ENCODE results near the gene SLC20A1.

The SLC20A1 gene

DNA sequence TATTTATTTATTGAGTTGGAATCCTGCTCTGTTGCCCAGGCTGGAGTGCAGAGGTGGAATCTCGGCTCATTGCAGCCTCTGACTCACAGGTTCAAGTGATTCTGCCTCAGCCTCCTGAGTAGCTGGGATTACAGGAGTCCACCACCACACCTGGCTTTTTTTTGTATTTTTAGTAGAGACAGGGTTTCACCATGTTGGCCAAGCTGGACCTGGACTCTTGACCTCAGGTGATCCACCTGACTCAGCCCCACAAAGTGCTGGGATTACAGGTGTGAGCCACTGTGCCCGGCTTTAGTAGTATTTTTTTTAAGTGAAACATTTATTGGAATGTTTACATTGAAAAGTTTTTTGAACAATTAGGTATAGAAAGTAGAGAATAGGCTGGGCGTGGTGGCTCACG, 23.9 kb downstream of the SLC20A1 start:
- no peak for DNase-seq (ENCODE audit: low read depth)
- TF ChIP-seq, protein P1, sequence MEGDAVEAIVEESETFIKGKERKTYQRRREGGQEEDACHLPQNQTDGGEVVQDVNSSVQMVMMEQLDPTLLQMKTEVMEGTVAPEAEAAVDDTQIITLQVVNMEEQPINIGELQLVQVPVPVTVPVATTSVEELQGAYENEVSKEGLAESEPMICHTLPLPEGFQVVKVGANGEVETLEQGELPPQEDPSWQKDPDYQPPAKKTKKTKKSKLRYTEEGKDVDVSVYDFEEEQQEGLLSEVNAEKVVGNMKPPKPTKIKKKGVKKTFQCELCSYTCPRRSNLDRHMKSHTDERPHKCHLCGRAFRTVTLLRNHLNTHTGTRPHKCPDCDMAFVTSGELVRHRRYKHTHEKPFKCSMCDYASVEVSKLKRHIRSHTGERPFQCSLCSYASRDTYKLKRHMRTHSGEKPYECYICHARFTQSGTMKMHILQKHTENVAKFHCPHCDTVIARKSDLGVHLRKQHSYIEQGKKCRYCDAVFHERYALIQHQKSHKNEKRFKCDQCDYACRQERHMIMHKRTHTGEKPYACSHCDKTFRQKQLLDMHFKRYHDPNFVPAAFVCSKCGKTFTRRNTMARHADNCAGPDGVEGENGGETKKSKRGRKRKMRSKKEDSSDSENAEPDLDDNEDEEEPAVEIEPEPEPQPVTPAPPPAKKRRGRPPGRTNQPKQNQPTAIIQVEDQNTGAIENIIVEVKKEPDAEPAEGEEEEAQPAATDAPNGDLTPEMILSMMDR (IDR thresholded peaks at IDR 0.05; ENCODE audit: insufficient read depth, low read depth, low read length, missing control alignments): no peak
- H3K4me3 ChIP-seq (ENCODE audit: low read depth, low read length): no peak overlapping the region

DNA sequence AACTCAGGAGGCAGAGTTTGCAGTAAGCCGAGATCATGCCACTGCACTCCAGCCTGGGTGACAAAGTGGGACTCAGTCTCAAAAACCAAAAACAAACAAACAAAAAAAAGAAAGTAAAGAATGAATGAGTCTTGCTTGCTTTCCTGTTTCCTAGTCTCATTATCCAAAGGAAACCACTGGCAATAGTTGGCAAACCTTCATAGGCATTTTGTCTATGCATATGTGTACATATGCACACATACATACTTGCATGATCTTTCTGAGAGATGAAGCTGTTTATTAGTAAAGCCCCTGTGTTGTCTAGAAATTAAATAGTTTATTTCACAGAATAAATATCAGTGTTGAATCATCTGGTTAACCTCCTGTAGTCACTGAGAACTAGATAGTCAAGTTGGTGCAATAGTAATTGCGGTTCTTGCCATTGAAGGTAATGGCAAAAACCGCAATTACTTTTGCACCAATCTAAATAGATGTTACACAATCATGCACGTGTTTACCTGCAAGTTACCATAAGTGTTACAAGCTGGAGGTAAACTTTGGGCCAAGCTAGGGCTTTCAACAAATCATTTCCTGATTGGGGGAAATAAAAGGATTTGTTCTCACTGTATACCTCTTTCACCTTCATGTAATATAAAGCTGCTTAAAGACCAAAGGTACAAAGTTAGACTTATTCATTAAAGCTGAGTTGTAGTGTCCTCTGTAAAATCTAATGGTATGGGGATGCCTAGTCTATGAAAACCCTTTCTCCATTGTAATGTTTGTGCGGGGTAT, 24.7 kb downstream of the SLC20A1 start:
- no peak for DNase-seq (ENCODE audit: low read depth)
- no peak overlapping the region for H3K4me3 ChIP-seq (ENCODE audit: low read depth, low read length)
- TF ChIP-seq, protein P1 (IDR thresholded peaks at IDR 0.05; ENCODE audit: insufficient read depth, low read depth, low read length, missing control alignments): no peak

DNA sequence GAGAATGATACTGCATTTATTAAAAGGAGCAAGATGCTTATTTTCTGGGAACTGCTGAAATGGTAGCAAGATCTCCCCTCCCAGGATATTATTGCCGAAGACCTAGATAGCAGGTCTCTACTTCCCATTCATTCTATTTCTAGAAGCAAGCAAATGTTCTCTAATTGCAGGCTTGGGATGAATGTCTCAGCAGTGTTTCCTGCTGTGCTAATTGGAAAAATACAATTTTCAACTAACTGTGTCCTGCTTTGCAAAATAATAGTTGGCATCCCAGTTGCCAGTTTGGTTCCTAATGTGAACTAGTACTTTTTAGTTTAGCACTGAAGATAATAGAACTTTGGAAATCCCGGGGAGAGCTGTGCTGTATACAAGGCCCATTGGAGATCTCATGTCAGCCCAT, 26.1 kb downstream of the SLC20A1 start:
- no peak overlapping the region for H3K4me3 ChIP-seq (ENCODE audit: low read depth, low read length)
- DNase-seq (ENCODE audit: low read depth): no peak
- TF ChIP-seq, protein P1 (IDR thresholded peaks at IDR 0.05; ENCODE audit: insufficient read depth, low read depth, low read length, missing control alignments): no peak

DNA sequence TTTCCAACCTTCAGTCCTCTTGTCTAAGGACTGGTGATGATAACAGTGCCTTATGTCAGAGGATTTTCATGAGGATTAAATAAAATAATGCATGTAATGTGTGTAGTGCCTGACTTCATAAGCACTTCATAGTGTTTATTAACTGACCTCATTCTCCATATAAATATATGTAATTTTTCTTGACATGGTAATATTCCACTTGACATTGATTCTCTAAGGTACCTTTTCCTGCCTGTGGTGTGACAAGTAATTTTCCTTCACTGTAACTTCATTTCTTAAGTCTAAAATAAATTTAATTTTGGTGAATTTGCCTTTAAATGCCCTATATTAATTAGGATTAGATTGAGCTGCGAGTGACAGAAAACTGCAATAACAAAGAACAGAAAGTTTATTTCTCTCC, 27.3 kb downstream of the SLC20A1 start:
- TF ChIP-seq, protein P1 (IDR thresholded peaks at IDR 0.05; ENCODE audit: insufficient read depth, low read depth, low read length, missing control alignments): no peak
- no peak for DNase-seq (ENCODE audit: low read depth)
- H3K4me3 ChIP-seq (ENCODE audit: low read depth, low read length): no peak overlapping the region

DNA sequence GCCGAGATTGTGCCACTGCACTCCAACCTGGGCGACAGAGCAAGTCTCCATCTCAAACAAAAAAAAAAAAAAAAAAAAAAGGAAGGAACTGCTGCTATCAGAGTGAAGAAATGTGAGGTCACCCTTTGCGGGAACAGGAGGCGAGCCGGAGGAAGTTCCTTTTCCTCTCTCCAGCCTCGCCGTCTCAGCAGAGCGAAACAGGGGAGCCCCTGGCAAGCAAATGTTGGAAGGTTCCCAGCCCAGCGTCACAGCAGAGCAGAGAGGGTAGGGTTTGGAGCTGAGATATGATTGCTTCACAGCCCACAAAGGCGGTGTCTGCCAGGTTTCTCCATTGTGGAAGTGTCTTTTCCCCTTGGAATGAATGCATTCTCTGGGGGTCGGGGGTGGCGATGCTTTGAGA, 28.5 kb downstream of the SLC20A1 start:
- DNase-seq (ENCODE audit: low read depth): no peak
- no peak overlapping the region for H3K4me3 ChIP-seq (ENCODE audit: low read depth, low read length)
- TF ChIP-seq, protein P1 (IDR thresholded peaks at IDR 0.05; ENCODE audit: insufficient read depth, low read depth, low read length, missing control alignments): no peak

DNA sequence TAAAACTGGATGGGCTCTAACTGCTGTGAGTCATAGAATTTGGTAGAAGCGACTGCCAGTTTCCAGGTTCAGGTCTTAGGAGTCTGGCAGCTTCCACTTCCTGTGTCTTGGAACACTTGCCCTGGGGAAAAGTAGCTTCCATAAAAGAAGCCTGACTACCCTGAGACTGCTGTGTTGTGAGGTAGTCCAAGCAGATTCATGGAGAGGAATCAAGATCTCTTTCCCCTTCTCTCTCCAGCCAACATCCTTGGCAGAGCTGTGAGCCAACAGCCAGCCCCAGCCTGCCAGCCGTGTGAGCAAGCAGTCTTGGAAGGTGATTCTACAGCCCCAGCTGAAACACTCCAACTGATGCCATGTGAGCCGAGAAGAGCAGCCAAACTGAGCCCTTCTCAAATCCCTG, 33.7 kb downstream of the SLC20A1 start:
- TF ChIP-seq, protein P1 (IDR thresholded peaks at IDR 0.05; ENCODE audit: insufficient read depth, low read depth, low read length, missing control alignments): no peak
- DNase-seq (ENCODE audit: low read depth): no peak
- H3K4me3 ChIP-seq (ENCODE audit: low read depth, low read length): no peak overlapping the region

DNA sequence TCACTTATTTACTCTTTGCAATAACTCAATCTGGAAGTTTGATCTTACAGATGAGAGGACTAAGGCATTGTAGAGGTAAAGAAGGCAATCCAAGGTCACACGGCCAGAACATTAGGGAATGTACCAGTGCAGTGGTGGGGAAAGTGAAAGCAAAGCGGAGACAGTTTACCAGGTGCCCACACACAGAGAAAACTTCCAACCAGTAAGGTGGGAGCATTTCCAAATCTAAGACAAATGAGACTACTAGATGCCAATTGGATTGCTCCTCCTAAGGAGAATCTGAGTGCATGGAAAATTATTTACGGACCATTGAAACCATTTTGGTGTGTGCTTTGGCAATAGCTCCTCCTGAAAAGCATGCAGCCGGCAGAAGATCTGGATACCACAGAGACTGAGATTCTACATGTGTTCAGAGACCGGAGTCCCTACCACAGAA, 34.9 kb downstream of the SLC20A1 start:
- H3K4me3 ChIP-seq (ENCODE audit: low read depth, low read length): no peak overlapping the region
- TF ChIP-seq, protein P1 (IDR thresholded peaks at IDR 0.05; ENCODE audit: insufficient read depth, low read depth, low read length, missing control alignments): no peak
- no peak for DNase-seq (ENCODE audit: low read depth)
